Neural progenitor cell (in vitro differentiated cells): Measurements from ENCODE around the gene FOXK2. TPM values are rescaled to one million over a fixed set of nuclear protein-coding genes. Genes with fewer than 3 reads are reported as not detected.

ENCODE experiments used
- DNase-seq: peaks from one replicate; pipeline ENCODE4 v3.0.0-alpha.2; 2016; ENCODE audit warnings: low spot score
- H2AFZ ChIP-seq: fragments of 200-600 bp; sonication (generic); replicated peaks from 2 replicates; pipeline ENCODE4 v1.6.1; 2016; ENCODE audit warnings: antibody characterized with exemption
- H3F3A ChIP-seq: fragments of 200-600 bp; sonication (generic); 2 replicates; pipeline ENCODE4 v1.6.1; 2016; ENCODE audit warnings: antibody characterized with exemption, low read depth
- H3K27ac ChIP-seq: fragments of 200-600 bp; sonication (generic); 2 replicates; pipeline ENCODE4 v1.5.1; 2016; ENCODE audit warnings: mild to moderate bottlenecking
- H3K27me3 ChIP-seq: fragments of 200-600 bp; sonication (generic); 2 replicates; pipeline ENCODE4 v1.6.1; 2016; ENCODE audit warnings: mild to moderate bottlenecking, moderate library complexity
- H3K36me3 ChIP-seq: fragments of 200-600 bp; sonication (generic); 2 replicates; pipeline ENCODE4 v1.5.1; 2016
- H3K4me1 ChIP-seq: fragments of 200-600 bp; sonication (generic); 2 replicates; pipeline ENCODE4 v1.6.1; 2016; ENCODE audit warnings: mixed run types
- H3K4me2 ChIP-seq: fragments of 200-600 bp; sonication (generic); 2 replicates; pipeline ENCODE4 v1.6.1; 2016
- H3K4me3 ChIP-seq: fragments of 200-600 bp; sonication (generic); 2 replicates; pipeline ENCODE4 v1.5.1; 2016
- H3K79me2 ChIP-seq: fragments of 200-600 bp; sonication (generic); 2 replicates; pipeline ENCODE4 v1.6.1; 2016; ENCODE audit warnings: low read depth
- H3K9ac ChIP-seq: fragments of 200-600 bp; sonication (generic); 2 replicates; pipeline ENCODE4 v1.6.1; 2016
- H3K9me3 ChIP-seq: fragments of 200-600 bp; sonication (generic); 2 replicates; pipeline ENCODE4 v1.5.1; 2016; ENCODE audit warnings: low read depth
- H4K20me1 ChIP-seq: fragments of 200-600 bp; sonication (generic); 2 replicates; pipeline ENCODE4 v1.6.1; 2016; ENCODE audit warnings: low read depth
- H3K27ac Mint-ChIP-seq: 3 replicates; pipeline ENCODE4 v1.8.0; 2021; ENCODE audit warnings: mixed read lengths
- H3K27me3 Mint-ChIP-seq: 2 replicates; pipeline ENCODE4 v1.8.0; 2022; ENCODE audit warnings: low read depth, mild to moderate bottlenecking, inconsistent platforms, moderate library complexity, mixed read lengths; ENCODE audit not compliant: insufficient read depth
- H3K36me3 Mint-ChIP-seq: 3 replicates; pipeline ENCODE4 v1.8.0; 2021; ENCODE audit warnings: mixed read lengths
- H3K4me1 Mint-ChIP-seq: 3 replicates; pipeline ENCODE4 v1.8.0; 2021; ENCODE audit warnings: mixed read lengths
- H3K4me3 Mint-ChIP-seq: 3 replicates; pipeline ENCODE4 v1.8.0; 2021; ENCODE audit warnings: mild to moderate bottlenecking, moderate library complexity, mixed read lengths
- H3K9me3 Mint-ChIP-seq: 3 replicates; pipeline ENCODE4 v1.8.0; 2020; ENCODE audit warnings: mixed read lengths
- CTCF ChIP-seq: fragments of 200-600 bp; sonication (generic); IDR thresholded peaks from 2 replicates; pipeline ENCODE4 v1.5.1; 2017; ENCODE audit warnings: antibody characterized with exemption, mild to moderate bottlenecking
- EZH2 ChIP-seq: fragments of 200-600 bp; sonication (generic); IDR thresholded peaks from 2 replicates; pipeline ENCODE4 v1.6.1; 2017; ENCODE audit warnings: antibody characterized with exemption, mild to moderate bottlenecking, moderate library complexity
- EZH2phosphoT487 ChIP-seq: fragments of 200-600 bp; sonication (generic); IDR thresholded peaks from 2 replicates; pipeline ENCODE4 v1.6.1; 2017; ENCODE audit warnings: antibody characterized with exemption
- total RNA-seq: library from RNA; depleted of rRNA; stranded (reverse); fragments of >200 nt; gene quantifications from 2 replicates; pipeline ENCODE4 v1.2.3, GENCODE V29; 2015; ENCODE audit warnings: low replicate concordance

Gene FOXK2
- total RNA-seq, 1 donor from 2014 or later = 28.1 TPM

GRCh38 chr17:82491533-82491932 lies 28.0 kb upstream of the FOXK2 start:
- Mint-ChIP-seq H3K4me1 (peaks cover 12% of the 10 kb centered on the region), H3K27ac (peak overlapping the region; percentile 93), H3K27me3 (peaks cover 16% of the 10 kb centered on the region), H3K9me3 (peaks cover 6% of the 10 kb centered on the region), H3K36me3 (peaks cover 14% of the 10 kb centered on the region), H3K4me3 (peak overlapping the region; percentile 60)
- no peaks in the 10 kb centered on the region for H3K36me3 ChIP-seq
- no peak overlapping the region for H2AFZ ChIP-seq
- no peak overlapping the region for H3K9ac ChIP-seq
- peaks cover 24% of the 10 kb centered on the region for H3F3A ChIP-seq
- H3K79me2 ChIP-seq = no peaks in the 10 kb centered on the region
- peaks cover 9% of the 10 kb centered on the region for H4K20me1 ChIP-seq
- no peak for DNase-seq
- H3K9me3 ChIP-seq = no peaks in the 10 kb centered on the region
- no peak overlapping the region for H3K27ac ChIP-seq
- no peak overlapping the region for H3K4me3 ChIP-seq
- peaks cover 12% of the 10 kb centered on the region for H3K27me3 ChIP-seq
- H3K4me2 ChIP-seq = no peak overlapping the region
- H3K4me1 ChIP-seq = no peaks in the 10 kb centered on the region
- no peak for TF ChIP-seq EZH2
- no peak for TF ChIP-seq EZH2phosphoT487
- no peak for TF ChIP-seq CTCF

DNA sequence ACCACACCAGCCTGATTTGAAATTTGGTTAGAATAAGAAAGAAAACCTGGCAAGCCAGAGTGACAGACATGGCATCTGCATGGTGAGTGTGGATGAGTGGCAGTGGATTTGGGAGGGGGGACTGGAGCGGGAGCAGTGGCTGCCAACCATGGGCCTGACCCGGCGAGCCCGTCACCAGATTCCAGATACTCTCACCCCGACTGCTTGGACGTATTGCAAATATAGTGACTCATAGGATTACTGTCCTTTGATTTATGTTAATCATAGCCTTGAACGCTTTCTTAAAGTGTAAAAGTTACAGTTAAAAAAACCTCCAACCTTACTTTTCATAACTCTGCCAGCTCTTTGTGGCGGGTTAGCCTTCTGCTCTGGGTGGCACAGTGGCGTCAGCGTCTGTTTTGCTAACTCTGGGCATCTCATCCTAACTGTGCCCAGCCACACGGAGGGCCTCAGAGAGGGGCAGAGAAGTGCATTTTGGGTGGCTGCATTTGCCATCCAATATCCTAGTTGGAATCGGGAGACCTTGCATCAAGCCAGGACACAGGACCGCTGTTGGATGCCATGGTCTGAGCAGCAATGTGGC lies 26.8 kb upstream of the FOXK2 start:
- H3K36me3 ChIP-seq = no peaks in the 10 kb centered on the region
- H4K20me1 ChIP-seq = peaks cover 9% of the 10 kb centered on the region
- H3K27me3 ChIP-seq = peaks cover 19% of the 10 kb centered on the region
- no peaks in the 10 kb centered on the region for H3K4me1 ChIP-seq
- Mint-ChIP-seq H3K27me3 (peaks cover 19% of the 10 kb centered on the region), H3K4me1 (peaks cover 15% of the 10 kb centered on the region), H3K9me3 (peaks cover 6% of the 10 kb centered on the region), H3K36me3 (peaks cover 8% of the 10 kb centered on the region), H3K4me3 (peak overlapping the region; percentile 57), H3K27ac (no peak overlapping the region)
- no peak overlapping the region for H3K4me3 ChIP-seq
- H3K79me2 ChIP-seq = no peaks in the 10 kb centered on the region
- TF ChIP-seq EZH2 = no peak
- TF ChIP-seq CTCF = no peak
- no peak for TF ChIP-seq EZH2phosphoT487
- DNase-seq = no peak
- H3K27ac ChIP-seq = no peak overlapping the region
- H2AFZ ChIP-seq = no peak overlapping the region
- no peaks in the 10 kb centered on the region for H3K9me3 ChIP-seq
- no peak overlapping the region for H3K4me2 ChIP-seq
- peaks cover 34% of the 10 kb centered on the region for H3F3A ChIP-seq
- H3K9ac ChIP-seq = no peak overlapping the region

DNA sequence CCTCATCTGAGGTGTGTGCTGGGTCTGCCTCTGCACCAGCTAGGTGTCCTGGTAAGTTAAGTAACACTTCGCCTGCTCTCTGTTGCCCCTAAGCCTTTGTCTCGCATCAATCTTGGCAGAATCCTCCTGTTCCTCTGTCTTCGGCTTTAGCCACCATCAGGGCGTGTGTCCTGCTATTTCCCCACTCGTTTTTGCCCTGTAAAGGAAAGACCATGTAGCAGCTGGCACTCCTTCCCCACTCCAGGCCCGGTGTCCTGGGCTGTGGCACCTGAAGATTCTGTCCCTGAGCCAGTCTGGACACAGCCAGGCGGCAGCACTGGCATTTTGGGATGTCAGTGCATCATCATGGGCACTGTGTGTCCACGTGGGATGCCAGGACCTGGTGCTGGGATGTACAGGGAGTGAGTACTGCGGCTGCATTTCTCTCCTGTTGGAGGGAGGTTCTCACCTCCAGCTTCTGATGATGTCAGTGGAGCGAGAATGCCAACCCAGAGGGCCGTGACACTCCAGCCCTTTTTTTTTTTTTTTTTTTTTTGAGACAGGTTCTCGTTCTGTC lies 26.2 kb upstream of the FOXK2 start:
- no peak overlapping the region for H3K27ac ChIP-seq
- no peak overlapping the region for H3K4me3 Mint-ChIP-seq
- no peak for DNase-seq
- peaks cover 8% of the 10 kb centered on the region for H3K36me3 Mint-ChIP-seq
- H3K4me3 ChIP-seq = no peak overlapping the region
- peaks cover 9% of the 10 kb centered on the region for H4K20me1 ChIP-seq
- H3K27ac Mint-ChIP-seq = peak overlapping the region; percentile 4
- H3K79me2 ChIP-seq = no peaks in the 10 kb centered on the region
- no peak overlapping the region for H2AFZ ChIP-seq
- peaks cover 19% of the 10 kb centered on the region for H3K4me1 Mint-ChIP-seq
- H3K9me3 ChIP-seq = no peaks in the 10 kb centered on the region
- peaks cover 39% of the 10 kb centered on the region for H3F3A ChIP-seq
- peaks cover 25% of the 10 kb centered on the region for H3K27me3 ChIP-seq
- no peaks in the 10 kb centered on the region for H3K36me3 ChIP-seq
- no peak for TF ChIP-seq CTCF
- no peak for TF ChIP-seq EZH2phosphoT487
- TF ChIP-seq EZH2 = no peak
- H3K27me3 Mint-ChIP-seq = peaks cover 23% of the 10 kb centered on the region
- H3K4me2 ChIP-seq = no peak overlapping the region
- H3K9me3 Mint-ChIP-seq = peaks cover 6% of the 10 kb centered on the region
- no peak overlapping the region for H3K9ac ChIP-seq
- H3K4me1 ChIP-seq = no peaks in the 10 kb centered on the region
